ENCODE results near the gene PYDC1. TPM values are rescaled to one million over a fixed set of nuclear protein-coding genes. Genes with fewer than 3 reads are reported as not detected.
"Not testable (repeated sequence)": the region's sequence is repeated elsewhere in the genome, so short reads cannot be mapped to it uniquely, and the experiment has no call there.

PYDC1 gene
- total RNA-seq (2014; rRNA removed; shearing (Covaris generic); ENCODE audit: low replicate concordance): not detected in 2 replicates

DNA sequence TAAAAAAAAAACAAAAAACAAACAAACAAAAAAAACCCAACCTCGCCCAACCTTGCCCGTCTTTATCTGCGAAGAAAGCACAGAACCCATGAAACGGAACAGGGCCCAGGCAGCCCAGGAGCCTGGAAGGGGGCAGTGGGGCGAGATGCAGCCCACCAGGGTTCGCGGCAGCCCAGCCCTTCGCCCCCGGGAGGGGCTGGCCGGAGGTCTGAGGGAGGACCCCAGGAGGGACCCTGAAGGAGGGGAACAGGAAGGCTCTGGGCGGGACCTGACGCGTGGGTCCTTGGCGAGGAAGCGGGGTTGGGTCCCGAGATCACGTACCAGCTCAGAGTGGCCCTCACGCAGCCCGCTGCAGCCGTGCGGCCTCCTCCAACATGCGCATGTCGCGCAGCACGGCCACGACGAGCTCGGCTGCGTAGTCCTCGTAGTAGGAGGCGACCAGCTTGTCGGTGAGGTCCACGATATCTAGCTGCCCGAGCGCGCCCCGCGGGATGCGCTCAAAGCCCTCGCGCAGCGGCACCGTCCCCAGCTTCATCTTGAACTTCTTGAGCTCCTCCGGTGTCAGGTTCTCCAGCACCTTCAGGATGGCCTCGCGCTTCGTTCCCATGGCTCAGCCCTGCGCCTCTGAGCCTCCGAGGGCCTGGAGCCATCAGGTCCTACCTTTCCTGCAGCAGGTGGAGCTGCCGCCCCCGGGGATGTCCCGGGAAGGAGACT lies at the start of gene PYDC1:
Gene PYDC1, minus strand, starts transcription at position 714 of the 714 bp plus-strand sequence. Its CDS starts 107 bp downstream, at position 607.
- in situ Hi-C loops (cut with HindIII; ENCODE audit: low pct_unique_long_range_greater_than_20kb, low sequenced_read_pairs): no loop called here
- no peak for DNase-seq (ENCODE audit: low read depth)

DNA sequence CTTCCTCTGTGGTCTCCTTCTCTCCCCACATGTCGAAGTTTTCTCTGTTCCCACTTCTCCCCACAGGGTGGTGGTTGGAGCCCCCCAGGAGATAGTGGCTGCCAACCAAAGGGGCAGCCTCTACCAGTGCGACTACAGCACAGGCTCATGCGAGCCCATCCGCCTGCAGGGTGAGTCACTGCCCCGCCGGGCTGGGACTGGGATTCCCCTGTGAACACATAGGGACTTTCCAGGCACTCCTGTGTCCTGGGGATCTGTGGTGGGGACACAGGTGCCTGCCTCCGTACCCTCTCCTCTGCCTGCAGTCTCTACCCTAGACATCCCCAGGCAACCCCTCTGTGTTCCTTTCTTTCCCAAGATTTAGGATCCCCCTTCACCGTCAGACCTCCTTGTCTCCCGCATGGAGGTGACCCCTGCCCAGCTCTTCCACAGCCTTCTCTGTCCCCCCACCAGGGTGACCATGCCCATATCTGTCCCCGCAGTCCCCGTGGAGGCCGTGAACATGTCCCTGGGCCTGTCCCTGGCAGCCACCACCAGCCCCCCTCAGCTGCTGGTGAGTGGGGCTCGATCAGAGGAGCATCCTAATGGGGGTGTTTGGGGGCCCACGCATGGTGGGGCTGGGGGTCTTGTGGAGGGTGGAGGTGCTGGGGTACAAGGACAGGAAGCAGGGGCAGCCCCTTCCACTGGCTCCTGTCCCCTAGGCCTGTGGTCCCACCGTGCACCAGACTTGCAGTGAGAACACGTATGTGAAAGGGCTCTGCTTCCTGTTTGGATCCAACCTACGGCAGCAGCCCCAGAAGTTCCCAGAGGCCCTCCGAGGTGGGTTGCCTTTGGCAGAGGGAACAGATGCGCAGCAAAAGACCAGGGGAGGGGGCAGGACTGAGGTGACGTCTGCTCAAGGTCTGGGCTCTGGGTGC lies 48.7 kb upstream of the PYDC1 start:
- in situ Hi-C loops (cut with HindIII; ENCODE audit: low pct_unique_long_range_greater_than_20kb, low sequenced_read_pairs): no loop called here
- peak; percentile 96 for DNase-seq (ENCODE audit: low read depth)

GRCh38 chr16:31262084-31262483 lies 45.1 kb upstream of the PYDC1 start:
- in situ Hi-C loops (cut with HindIII; ENCODE audit: low pct_unique_long_range_greater_than_20kb, low sequenced_read_pairs): no loop called here
- no peak for DNase-seq (ENCODE audit: low read depth)

GRCh38 chr16:31260136-31260931 lies 43.4 kb upstream of the PYDC1 start:
- no peak for DNase-seq (ENCODE audit: low read depth)
- in situ Hi-C loops (cut with HindIII; ENCODE audit: low pct_unique_long_range_greater_than_20kb, low sequenced_read_pairs): no loop called here

DNA sequence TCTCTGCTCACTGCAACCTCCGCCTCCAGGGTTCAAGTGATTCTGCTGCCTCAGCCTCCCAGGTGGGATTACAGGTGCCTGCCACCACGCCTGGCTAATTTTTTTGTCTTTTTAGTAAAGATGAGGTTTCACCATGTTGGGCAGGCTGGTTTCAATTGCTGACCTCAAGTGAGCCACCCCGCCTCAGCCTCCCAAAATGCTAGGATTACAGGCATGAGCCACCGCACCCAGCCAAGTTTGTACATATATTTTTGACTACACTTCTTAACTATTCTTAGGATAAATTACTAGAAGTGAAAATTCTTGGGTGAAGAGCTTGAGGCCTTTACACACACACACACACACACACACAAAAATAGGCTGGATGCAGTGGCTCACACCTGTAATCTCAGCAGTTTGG lies 41.4 kb upstream of the PYDC1 start:
- DNase-seq (ENCODE audit: low read depth): no peak
- in situ Hi-C loops (cut with HindIII; ENCODE audit: low pct_unique_long_range_greater_than_20kb, low sequenced_read_pairs): no loop called here

DNA sequence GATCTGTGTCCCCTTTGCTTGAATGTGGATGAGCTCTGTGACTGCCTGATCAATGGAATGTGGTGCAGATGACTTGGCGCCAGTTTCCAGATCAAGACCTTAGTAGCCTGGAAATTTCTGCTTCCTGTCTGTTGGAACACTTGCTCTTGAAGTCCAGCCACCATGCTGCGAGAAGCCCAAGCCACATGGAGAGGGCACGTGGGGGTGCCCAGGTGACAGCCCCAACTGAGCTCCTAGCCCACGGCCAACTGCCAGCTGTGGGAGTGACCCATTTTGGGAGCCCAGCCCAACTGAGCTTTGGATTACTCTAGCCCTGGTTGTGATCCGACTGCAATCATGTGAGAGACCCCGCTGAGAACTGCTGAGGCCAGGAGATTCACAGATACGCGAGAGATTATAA lies 39.5 kb upstream of the PYDC1 start:
- no peak for DNase-seq (ENCODE audit: low read depth)
- in situ Hi-C loops (cut with HindIII; ENCODE audit: low pct_unique_long_range_greater_than_20kb, low sequenced_read_pairs): no loop called here

GRCh38 chr16:31253642-31254045 lies 36.7 kb upstream of the PYDC1 start:
- DNase-seq (ENCODE audit: low read depth): no peak
- in situ Hi-C loops (cut with HindIII; ENCODE audit: low pct_unique_long_range_greater_than_20kb, low sequenced_read_pairs): no loop called here

GRCh38 chr16:31251435-31251834 lies 34.5 kb upstream of the PYDC1 start:
- no peak for DNase-seq (ENCODE audit: low read depth)
- in situ Hi-C loops (cut with HindIII; ENCODE audit: low pct_unique_long_range_greater_than_20kb, low sequenced_read_pairs): no loop called here

DNA sequence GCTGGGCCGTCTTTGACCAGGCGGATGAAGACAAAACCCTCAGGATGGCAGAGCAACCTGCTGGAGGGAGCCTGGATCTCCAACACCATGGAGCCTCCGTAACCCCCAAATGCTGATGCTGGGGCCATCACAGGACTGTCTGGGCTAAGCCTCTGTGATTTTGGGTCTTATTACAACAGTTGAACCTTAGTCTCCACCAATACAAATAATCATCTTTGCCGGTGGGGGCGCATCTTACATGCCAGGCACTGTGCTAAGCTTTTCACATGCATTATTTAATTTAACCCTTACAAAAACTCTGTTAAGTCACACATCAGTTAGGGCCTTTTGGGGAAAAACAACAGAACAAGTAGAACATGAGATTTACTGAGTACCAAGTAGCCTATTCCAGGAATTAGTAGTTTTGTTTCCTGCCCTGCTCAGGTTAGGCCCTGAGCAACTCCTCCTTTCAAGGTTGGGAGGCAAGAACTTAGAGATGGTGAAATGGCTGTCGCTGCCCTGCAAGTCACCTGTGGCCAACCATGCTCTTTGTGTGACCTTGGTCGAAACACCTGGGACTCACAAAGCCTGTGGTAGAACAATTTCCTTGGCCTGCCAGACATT lies 33.9 kb upstream of the PYDC1 start:
- in situ Hi-C loops (cut with HindIII; ENCODE audit: low pct_unique_long_range_greater_than_20kb, low sequenced_read_pairs): no loop called here
- DNase-seq (ENCODE audit: low read depth): no peak

DNA sequence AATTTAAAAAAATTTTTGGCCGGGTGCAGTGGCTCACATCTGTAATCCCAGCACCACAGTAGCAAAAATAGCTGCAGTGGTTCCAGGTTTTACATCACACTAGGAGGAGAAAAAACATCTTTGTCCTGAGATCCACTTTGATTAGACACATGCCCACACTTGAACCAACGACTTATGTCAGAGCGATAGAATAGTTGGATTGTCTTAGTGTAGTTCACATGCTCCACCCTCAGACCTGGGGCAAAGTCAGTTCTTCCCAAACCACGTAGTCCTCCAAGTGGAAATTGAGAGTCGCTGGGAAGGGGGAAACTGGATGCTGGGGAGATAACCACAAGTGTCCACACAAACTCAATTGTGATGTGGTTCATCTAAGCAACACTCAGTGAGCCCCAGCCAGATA lies 31.4 kb upstream of the PYDC1 start:
- no peak for DNase-seq (ENCODE audit: low read depth)
- in situ Hi-C loops (cut with HindIII; ENCODE audit: low pct_unique_long_range_greater_than_20kb, low sequenced_read_pairs): no loop called here

- DNase-seq (ENCODE audit: low read depth): no peak
- in situ Hi-C loops (cut with HindIII; ENCODE audit: low pct_unique_long_range_greater_than_20kb, low sequenced_read_pairs): no loop called here
Measured at GRCh38 chr16:31246296-31246695, 29.4 kb upstream of the PYDC1 start.

DNA sequence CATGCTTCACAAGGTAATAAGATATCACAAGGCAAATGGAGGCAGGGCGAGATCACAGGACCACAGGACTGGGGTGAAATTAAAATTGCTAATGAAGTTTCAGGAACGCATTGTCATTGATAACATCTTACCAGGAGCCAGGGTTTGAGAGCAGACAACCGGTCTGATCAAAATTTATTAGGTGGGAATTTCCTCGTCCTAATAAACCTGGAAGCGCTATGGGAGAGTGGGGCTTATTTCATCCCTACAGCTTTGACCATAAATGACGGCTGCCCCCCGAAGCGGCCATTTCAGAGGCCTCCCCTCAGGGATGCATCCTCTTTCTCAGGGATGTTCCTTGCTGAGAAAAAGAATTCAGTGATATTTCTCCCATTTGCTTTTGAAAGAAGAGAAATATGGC lies 28.7 kb upstream of the PYDC1 start:
- DNase-seq (ENCODE audit: low read depth); in situ Hi-C loops (cut with HindIII; ENCODE audit: low pct_unique_long_range_greater_than_20kb, low sequenced_read_pairs): not testable (repeated sequence)

- in situ Hi-C loops (cut with HindIII; ENCODE audit: low pct_unique_long_range_greater_than_20kb, low sequenced_read_pairs): no loop called here
Measured at GRCh38 chr16:31243734-31244670, 27.1 kb upstream of the PYDC1 start.

GRCh38 chr16:31242206-31242605 lies 25.3 kb upstream of the PYDC1 start:
- DNase-seq (ENCODE audit: low read depth): no peak

More at GRCh38 chr16:31243734-31244670, 27.1 kb upstream of the PYDC1 start:
- DNase-seq (ENCODE audit: low read depth): no peak

GRCh38 chr16:31238041-31238440 lies 21.1 kb upstream of the PYDC1 start:
- DNase-seq (ENCODE audit: low read depth): no peak
- in situ Hi-C loops (cut with HindIII; ENCODE audit: low pct_unique_long_range_greater_than_20kb, low sequenced_read_pairs): no loop called here

More at GRCh38 chr16:31242206-31242605, 25.3 kb upstream of the PYDC1 start:
- in situ Hi-C loops (cut with HindIII; ENCODE audit: low pct_unique_long_range_greater_than_20kb, low sequenced_read_pairs): no loop called here

GRCh38 chr16:31229501-31229900 lies 12.6 kb upstream of the PYDC1 start:
- DNase-seq (ENCODE audit: low read depth): no peak
- in situ Hi-C loops (cut with HindIII; ENCODE audit: low pct_unique_long_range_greater_than_20kb, low sequenced_read_pairs): no loop called here

DNA sequence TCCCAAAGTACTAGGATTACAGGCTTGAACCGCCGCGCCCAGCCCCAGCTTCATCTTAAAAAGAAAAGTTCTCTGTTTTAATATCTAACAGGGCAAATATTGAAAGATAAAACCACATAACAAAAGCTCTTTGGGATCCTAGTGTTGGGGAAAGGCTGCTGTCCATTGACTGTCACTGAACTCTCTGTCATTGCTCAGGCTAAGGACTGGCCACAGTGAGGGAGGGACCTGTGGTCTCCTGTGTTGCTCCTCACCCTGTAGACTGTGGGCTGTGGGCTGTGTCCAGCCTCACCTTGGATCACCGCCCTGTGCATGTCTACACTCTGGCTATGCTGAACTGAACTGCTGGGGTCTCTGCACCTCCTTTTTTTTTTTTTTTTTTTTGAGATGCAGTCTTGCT lies 11.3 kb upstream of the PYDC1 start:
- DNase-seq (ENCODE audit: low read depth): no peak
- in situ Hi-C loops (cut with HindIII; ENCODE audit: low pct_unique_long_range_greater_than_20kb, low sequenced_read_pairs): no loop called here

Measured in Caki2 (cell line).